A549 (cell line): ENCODE results near the gene BTAF1.

Experiments used
- BHLHE40 ChIP-seq: IDR thresholded peaks from 2 replicates; pipeline ENCODE4 v1.6.1; 2012; ENCODE audit warnings: low read depth, low read length, inconsistent platforms
- CBX8 ChIP-seq: fragments of 200-600 bp; sonication (generic); IDR thresholded peaks from 2 replicates; pipeline ENCODE4 v1.6.1; 2016
- CTCF ChIP-seq: fragments of >200 bp; sonication (Bioruptor Twin); formaldehyde crosslinking; IDR thresholded peaks from 3 replicates; pipeline ENCODE4 v1.5.1; 2016
- MAFK ChIP-seq: fragments of 450-650 bp; IDR thresholded peaks from 2 replicates; pipeline ENCODE4 v1.6.1; 2014; ENCODE audit not compliant: partially characterized antibody
- PHF8 ChIP-seq: fragments of 200-600 bp; sonication (generic); IDR thresholded peaks from 2 replicates; pipeline ENCODE4 v1.6.1; 2016; ENCODE audit warnings: low read depth, mild to moderate bottlenecking, antibody characterized with exemption, moderate library complexity, borderline replicate concordance
- POLR2A ChIP-seq: IDR thresholded peaks from 2 replicates; pipeline ENCODE4 v1.6.1; 2012; ENCODE audit warnings: mild to moderate bottlenecking, low read length
- REST ChIP-seq: fragments of 200-600 bp; sonication (generic); IDR thresholded peaks from 2 replicates; pipeline ENCODE4 v1.6.1; 2016; ENCODE audit warnings: antibody characterized with exemption, mild to moderate bottlenecking, moderate library complexity
- RNF2 ChIP-seq: fragments of 200-600 bp; sonication (generic); IDR thresholded peaks from 2 replicates; pipeline ENCODE4 v1.6.1; 2016; ENCODE audit warnings: low read depth, mild to moderate bottlenecking, antibody characterized with exemption, moderate library complexity, borderline replicate concordance
- SMC3 ChIP-seq: fragments of >200 bp; sonication (Bioruptor Twin); formaldehyde crosslinking; IDR thresholded peaks from 3 replicates; pipeline ENCODE4 v1.6.1; 2018; ENCODE audit warnings: inconsistent platforms

- TF ChIP-seq CBX8 = no peak
- TF ChIP-seq BHLHE40 = no peak
- no peak for TF ChIP-seq POLR2A
- TF ChIP-seq MAFK = no peak
- no peak for TF ChIP-seq REST
- TF ChIP-seq RNF2 = no peak
- no peak for TF ChIP-seq CTCF
- TF ChIP-seq SMC3 = no peak
- no peak for TF ChIP-seq PHF8
Observed at GRCh38 chr10:91893051-91893450, 30.5 kb upstream of the BTAF1 start.
